ENCODE measurements around the gene IGSF21.

Gene IGSF21

DNA sequence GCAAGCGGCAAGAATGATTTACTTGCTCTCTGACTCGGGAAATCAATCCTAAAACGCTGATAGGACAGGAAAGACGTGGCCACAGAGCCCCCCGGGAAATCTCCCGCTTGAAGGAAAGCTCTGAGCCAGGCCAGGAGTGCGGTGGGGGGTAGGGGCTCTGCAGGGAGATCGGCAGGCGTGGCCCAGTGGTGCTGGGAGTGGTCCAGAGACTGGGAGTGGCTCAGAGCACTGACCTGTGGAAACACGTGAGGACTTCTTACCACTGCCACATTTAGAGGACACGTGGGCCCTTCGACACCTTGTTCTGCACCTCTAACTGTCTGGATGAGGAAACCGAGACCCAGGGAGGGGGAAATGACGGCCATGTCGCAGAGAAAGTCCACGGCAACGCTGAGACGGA, 243.1 kb downstream of the IGSF21 start:
- ChIA-PET CTCF (no interaction called here), POLR2A (no interaction called here)
- TF ChIP-seq, protein P1, sequence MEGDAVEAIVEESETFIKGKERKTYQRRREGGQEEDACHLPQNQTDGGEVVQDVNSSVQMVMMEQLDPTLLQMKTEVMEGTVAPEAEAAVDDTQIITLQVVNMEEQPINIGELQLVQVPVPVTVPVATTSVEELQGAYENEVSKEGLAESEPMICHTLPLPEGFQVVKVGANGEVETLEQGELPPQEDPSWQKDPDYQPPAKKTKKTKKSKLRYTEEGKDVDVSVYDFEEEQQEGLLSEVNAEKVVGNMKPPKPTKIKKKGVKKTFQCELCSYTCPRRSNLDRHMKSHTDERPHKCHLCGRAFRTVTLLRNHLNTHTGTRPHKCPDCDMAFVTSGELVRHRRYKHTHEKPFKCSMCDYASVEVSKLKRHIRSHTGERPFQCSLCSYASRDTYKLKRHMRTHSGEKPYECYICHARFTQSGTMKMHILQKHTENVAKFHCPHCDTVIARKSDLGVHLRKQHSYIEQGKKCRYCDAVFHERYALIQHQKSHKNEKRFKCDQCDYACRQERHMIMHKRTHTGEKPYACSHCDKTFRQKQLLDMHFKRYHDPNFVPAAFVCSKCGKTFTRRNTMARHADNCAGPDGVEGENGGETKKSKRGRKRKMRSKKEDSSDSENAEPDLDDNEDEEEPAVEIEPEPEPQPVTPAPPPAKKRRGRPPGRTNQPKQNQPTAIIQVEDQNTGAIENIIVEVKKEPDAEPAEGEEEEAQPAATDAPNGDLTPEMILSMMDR (IDR thresholded peaks at IDR 0.05; ENCODE audit: control extremely low read depth, extremely low read depth, low read depth, missing control alignments): no peak
- DNase-seq (ENCODE audit: extremely low spot score): no peak

GRCh38 chr1:18351735-18352134, 244.1 kb downstream of the IGSF21 start:
- TF ChIP-seq, protein P1 (IDR thresholded peaks at IDR 0.05; ENCODE audit: control extremely low read depth, extremely low read depth, low read depth, missing control alignments): no peak
- ChIA-PET CTCF (interaction anchor here (1.7 kb wide), 1 partner anchor 10 kb away, joined by 3 read pairs; no protein-coding TSS in a partner anchor), POLR2A (no interaction called here)
- DNase-seq (ENCODE audit: extremely low spot score): no peak

DNA sequence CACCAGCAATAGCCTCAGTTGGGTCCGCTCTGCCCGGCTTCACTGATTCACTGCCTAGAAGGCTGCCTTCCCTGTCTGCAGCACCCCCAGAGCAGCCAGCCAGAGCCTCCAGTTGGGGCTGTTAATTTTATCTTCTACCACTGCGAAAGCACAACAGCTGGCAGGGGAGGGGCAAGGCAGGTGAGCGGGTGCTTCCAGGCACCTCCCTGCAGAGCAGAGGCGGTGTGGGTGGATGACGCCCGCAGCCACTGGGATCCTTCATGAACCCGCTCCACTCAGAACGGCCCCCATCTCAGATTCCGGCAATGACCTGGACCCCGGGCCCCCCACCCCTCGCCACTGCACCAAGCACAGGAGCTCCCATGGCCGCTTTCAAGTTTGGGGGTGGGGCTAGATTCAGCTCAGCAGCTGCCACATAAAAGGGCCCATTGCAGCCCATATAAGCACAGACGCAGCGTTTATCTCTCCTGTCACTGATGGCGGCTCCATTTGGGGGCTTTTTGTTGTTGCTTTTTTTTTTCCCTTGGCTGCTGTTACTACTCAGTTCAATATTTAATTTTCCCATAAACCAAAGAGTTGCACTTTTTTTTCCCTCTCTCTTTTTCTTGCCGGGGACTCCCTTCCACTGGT, 245.2 kb downstream of the IGSF21 start:
- ChIA-PET POLR2A (no interaction called here), CTCF (interaction anchor here (1.7 kb wide), 1 partner anchor 9 kb away, joined by 3 read pairs; no protein-coding TSS in a partner anchor)
- DNase-seq (ENCODE audit: extremely low spot score): no peak
- TF ChIP-seq, protein P1 (IDR thresholded peaks at IDR 0.05; ENCODE audit: control extremely low read depth, extremely low read depth, low read depth, missing control alignments): no peak

DNA sequence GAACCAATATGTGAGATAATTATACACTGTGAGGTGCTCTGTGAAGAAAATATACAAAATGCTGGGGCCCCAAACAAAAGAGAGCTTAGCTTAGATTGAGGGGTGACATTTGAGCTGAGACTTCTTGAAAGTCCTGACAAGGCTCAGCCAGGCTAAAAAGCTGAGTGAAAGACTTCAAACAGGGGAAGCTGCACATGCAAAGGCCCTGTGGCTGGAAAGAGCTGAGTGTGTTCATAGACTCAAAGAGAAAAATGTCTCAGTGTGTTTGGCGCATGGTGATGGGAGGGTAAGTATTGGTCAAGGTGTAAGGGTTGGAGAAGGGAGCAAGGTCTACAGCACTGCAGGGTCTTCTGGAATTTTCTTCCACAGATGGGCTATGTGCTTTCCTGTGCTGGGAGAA, 245.9 kb downstream of the IGSF21 start:
- TF ChIP-seq, protein P1 (IDR thresholded peaks at IDR 0.05; ENCODE audit: control extremely low read depth, extremely low read depth, low read depth, missing control alignments): no peak
- ChIA-PET CTCF (no interaction called here), POLR2A (no interaction called here)
- DNase-seq (ENCODE audit: extremely low spot score): no peak

DNA sequence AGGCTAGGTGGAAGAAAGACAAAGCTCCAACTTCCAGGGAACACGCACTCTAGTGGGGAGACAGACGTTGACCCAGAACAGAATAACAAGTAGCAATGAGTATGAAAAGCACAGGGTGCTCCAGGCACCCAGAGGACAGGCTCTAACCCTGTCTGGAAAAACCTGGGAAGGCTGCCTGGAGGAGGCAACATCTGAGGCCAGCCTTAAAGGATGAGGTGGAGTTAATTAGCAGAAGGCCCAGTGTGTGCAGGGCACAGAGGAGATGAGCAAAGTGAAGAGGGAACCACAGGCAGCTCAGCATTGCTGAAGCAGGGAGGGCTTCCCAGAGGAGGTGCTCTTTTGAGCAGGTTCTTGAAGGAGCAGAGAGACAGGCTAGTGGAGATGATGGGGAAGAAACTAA, 246.4 kb downstream of the IGSF21 start:
- TF ChIP-seq, protein P1 (IDR thresholded peaks at IDR 0.05; ENCODE audit: control extremely low read depth, extremely low read depth, low read depth, missing control alignments): no peak
- ChIA-PET CTCF (no interaction called here), POLR2A (no interaction called here)
- DNase-seq (ENCODE audit: extremely low spot score): no peak

DNA sequence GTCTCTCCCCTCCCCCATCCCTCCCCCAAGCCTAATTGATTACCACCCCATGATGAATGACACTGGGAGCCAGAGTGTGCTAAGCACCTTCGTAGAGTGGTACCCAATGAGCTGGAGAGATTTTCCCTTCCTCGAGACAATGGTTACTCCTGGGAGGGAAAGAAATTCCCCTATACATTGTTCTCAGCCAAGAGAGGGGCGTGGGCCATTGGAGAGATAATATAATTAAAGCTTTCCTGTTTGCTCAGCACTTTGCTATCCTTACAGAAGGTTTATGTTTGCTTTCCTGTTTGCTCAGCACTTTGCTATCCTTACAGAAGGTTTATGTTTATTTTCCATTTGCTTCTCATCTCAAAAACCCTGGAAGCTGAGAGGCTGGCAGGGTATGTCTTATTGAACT, 247.0 kb downstream of the IGSF21 start:
- TF ChIP-seq, protein P1 (IDR thresholded peaks at IDR 0.05; ENCODE audit: control extremely low read depth, extremely low read depth, low read depth, missing control alignments): no peak
- no peak for DNase-seq (ENCODE audit: extremely low spot score)
- POLR2A ChIA-PET: no interaction called here
- CTCF ChIA-PET: no interaction called here
